ENCODE measurements around the gene KCNB1.

Gene KCNB1

GRCh38 chr20:49384437-49385434 lies 97.7 kb downstream of the KCNB1 start:
- DNase-seq: peak; percentile 48

- DNase-seq: peak; percentile 16
Observed at GRCh38 chr20:49381558-49382493, 100.6 kb downstream of the KCNB1 start.

GRCh38 chr20:49380337-49380780 lies 102.1 kb downstream of the KCNB1 start:
- DNase-seq: no peak

DNA sequence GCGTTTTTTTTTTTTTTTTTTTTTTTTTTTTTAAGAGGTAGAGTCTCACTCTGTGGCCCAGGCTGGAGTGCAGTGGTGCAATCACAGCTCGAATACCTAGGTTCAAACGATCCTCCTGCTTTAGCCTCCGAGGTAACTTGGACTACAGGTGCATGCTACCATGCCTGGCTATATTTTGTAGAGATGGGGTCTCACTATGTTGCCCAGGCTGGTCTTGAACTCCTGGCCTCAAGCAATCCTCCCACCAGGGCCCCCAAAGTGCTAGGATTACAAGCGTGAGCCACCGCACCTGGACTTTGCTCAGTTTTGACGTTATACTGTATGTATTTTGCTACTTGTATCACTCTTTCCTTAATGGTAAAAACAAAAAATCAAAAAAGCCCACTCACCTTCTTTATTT lies 103.1 kb downstream of the KCNB1 start:
- DNase-seq: no peak

GRCh38 chr20:49377326-49377725 lies 105.1 kb downstream of the KCNB1 start:
- no peak for DNase-seq

- no peak for DNase-seq
Observed at GRCh38 chr20:49375170-49375569, 107.3 kb downstream of the KCNB1 start.

DNA sequence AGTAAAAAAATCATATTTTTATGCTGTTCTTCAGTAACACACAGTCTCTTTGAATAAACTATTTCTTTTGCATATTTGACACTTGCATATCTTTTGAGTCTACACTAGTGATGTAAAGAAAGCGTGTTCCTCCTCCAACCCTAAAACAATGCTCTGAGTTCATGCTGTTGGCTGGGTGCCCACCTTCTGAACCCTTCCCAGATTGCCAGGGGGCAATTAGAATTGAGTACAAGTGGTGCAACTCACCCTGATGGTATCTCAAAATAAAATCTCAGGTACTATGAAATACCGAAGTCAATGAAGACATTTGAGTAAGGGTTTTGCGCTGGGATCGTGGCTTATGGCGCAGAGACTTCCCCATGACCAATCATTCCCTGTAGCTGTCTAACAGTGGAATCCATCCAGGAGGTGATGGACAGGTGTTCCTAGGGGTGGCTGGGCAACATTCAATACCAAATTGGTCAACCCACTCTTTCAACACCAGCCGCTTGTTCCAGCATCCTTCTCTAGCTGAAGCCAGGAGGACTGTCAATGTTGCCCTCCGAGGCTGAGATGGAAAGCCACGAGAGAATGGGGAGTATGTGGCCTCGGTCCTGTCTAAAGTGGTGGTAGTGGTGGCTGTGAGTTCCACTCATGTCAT lies 110.3 kb downstream of the KCNB1 start:
- DNase-seq: no peak

GRCh38 chr20:49368596-49368995 lies 113.9 kb downstream of the KCNB1 start:
- DNase-seq: no peak

DNA sequence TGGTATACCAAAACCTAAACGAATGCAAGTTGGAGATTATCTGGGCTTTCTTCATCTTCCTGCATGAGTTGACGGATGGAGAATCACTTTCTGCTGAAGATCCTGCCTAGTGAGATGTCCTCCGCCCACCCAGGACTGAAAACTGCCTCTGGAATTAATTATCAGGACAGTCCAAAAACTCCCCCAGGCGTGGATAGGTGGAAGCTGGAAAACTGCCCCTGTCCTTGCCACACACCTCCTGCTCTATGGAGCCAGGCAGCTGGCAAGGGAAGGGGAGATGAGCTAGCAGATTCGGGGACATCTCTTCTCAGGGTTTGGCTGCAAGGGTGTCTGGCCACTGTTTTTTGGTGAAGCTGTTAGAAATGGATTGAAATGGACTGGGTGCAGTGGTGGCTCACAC lies 115.4 kb downstream of the KCNB1 start:
- DNase-seq: no peak

DNA sequence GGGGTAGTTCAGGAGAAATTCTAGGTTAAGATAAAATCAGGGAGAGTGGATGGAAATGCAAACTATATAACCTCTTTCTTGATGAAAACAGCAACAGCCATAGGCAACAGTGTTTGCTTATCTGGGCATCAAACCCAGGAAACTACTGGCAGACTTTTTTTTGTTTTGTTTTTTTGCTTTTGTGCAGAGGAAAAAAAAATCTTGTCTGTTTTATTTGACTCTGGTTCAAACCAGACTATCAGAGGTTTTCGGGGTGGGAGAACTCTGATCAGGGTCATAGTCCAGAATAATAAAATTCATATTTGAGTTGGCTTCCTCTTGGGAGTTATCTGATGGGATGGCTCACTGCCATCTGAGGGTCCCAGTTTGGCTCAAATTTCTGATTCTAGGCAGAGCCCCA lies 115.8 kb downstream of the KCNB1 start:
- no peak for DNase-seq

DNA sequence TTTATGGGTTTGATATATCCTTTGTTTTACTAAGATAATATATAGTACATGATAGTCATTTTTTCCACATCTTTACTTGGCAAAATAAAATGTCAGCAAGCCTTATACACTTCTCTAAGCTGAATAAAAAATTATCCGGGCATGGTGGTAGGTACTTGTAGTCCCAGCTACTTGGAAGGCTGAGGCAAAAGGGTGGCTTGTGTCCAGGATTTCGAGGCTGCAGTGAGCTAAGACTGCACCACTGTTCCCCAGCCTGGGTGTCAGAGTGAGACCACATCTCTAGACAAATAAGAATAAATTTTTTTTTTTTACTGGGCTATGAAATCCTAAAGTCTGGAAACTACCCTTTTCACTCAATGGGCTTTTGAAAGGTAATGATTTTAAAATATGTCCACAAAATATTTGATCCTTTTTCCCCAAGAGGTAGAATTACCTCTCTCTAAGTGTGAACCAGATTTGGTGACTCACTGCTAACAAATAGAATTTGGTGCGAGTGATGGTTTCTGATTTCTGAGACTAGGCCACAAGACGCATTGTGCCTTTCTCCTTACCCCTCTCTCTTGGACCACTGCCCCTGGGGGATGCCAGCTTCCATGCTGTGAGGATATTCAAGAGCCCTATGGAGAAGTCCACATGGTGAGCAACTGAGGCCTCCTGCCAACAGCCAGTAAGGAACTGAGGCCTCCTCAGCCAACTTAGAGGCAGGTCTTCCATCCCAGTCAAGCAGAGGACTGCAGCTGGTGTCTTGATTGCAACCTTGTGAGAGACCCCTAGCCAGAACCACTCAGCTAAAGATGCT lies 120.4 kb downstream of the KCNB1 start:
- DNase-seq: no peak

DNA sequence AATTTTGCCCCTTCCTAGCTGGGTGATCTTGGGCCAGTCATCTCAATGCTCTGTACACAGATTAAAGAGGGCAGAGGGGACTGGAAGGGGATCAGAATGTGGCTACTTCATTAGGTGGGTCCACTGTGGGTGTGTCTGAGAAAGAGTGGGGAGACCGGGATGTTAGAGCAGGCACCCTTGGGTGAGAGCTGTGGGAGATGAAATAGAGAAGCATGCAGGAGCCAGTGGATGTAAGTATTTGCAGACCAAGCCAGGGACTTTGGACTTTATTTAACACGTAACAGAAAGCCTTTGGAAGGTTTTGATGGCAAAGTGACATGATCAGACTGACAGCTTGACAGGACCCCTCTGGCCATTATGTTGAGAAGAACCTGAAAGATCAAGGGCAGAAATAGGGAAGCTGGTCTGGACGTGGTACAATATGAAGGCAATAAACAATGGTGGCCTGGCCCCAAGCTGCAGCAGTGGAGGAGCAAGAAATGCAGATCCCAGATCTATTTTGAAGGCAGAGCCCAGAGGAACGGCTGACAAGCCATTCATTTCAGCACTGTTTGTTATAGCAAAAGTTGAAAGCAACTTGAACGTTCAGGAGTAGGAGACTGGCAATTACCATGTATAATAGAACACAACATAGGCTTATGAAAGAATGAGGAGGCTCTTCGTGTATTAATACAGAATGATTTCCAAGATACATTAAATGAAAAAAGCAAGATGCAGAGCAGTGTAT lies 122.1 kb downstream of the KCNB1 start:
- DNase-seq: no peak

GRCh38 chr20:49356676-49357075 lies 125.8 kb downstream of the KCNB1 start:
- peak; percentile 51 for DNase-seq

GRCh38 chr20:49354673-49355072 lies 127.8 kb downstream of the KCNB1 start:
- DNase-seq: no peak

DNA sequence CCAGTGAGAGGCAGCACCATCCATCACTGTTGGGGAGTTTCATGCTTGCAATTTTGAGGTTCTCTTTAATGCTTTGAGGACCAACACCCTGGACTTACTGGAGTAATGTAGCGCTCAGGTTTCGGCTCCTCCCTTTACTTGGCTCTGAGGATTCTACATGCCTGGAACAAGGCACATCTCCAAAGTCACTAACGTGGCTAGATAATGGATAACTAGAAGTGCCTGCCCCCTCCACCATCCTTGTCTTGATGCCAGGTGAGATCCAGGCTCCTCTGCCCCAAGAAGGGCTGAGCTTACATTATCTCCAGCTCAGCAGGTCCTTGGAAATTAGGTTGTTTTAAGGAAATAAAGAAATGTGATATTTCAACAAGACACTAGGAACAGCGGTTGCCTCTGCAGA lies 129.1 kb downstream of the KCNB1 start:
- no peak for DNase-seq

GRCh38 chr20:49352751-49353150 lies 129.7 kb downstream of the KCNB1 start:
- no peak for DNase-seq

DNA sequence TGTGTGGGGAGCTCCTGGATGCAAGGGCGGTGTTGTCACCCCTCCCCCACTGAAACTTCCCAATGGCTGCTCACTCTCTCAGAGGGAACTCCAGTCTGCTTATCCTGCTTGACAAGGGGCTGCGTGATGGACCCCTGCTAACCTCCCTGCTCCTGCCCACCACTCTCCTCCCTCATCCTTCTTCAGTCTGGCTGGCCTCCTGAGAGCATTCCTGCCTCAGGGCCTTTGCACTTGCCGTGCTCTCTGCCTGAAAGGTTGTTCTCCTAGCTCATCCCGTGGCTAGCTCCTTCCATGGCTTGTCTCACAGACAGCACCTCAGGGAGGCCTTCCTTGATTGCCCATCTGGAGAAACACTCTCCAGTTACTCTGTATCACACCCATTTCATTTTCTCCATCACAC lies 130.7 kb downstream of the KCNB1 start:
- no peak for DNase-seq

GRCh38 chr20:49349694-49350252 lies 132.7 kb downstream of the KCNB1 start:
- DNase-seq: no peak

DNA sequence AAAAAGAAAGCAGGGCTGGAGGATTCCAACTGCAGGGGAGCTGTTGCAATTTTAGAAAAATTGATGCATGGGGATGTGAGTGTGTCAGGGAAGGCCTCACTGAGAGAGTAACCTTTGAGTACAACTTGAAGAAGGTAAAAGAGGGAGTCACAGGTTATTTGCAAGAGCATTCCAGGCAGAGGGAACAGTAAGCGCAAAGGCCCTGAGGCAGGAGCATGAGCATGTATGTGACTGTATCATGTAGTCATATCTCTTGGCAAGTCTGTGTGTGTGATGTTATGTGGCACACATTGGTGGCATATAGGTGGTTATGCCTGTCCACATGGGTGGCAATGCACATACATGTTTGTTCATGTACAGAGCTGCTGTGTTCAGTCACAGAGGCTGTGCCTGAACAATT lies 133.4 kb downstream of the KCNB1 start:
- DNase-seq: no peak

GRCh38 chr20:49348563-49348962 lies 133.9 kb downstream of the KCNB1 start:
- DNase-seq: no peak

DNA sequence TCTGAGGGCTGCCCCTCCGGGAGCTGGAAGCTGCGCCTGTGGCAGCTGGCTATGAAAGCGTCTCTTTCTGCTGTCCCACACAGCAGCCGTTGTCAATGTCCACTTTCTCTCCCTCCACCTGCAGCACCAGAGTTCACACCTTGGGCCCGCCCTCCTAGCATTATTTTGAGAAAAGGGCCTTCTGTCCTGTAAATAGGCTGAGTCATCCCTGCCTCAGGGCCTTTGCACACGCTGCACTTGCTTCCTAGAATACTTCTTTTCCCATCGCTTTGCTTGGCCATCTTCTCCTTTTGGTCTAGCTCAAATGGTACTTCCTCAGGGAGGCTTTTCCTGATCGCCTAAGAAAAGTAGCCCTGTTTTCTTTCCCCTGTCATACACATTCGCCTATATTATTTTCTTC lies 135.3 kb downstream of the KCNB1 start:
- DNase-seq: no peak

Measured in NCI-H2029 treated with DMSO at 0.1 percent for 48 hours (cell line).